Activated CD8-positive, alpha-beta memory T cell treated with anti-CD3 and anti-CD28 coated beads for 48 hours (primary cell): Measurements from ENCODE around the gene EPHA2.
"Not testable (repeated sequence)": the region's sequence is repeated elsewhere in the genome, so short reads cannot be mapped to it uniquely, and the experiment has no call there.

ENCODE experiments used
- DNase-seq, 3 experiments: peaks; one replicate each; pipeline ENCODE4 v3.0.0-alpha.2; 2020; ENCODE audit warnings: low read depth in 2 of 3, low spot score in 2 of 3

EPHA2 gene

DNA sequence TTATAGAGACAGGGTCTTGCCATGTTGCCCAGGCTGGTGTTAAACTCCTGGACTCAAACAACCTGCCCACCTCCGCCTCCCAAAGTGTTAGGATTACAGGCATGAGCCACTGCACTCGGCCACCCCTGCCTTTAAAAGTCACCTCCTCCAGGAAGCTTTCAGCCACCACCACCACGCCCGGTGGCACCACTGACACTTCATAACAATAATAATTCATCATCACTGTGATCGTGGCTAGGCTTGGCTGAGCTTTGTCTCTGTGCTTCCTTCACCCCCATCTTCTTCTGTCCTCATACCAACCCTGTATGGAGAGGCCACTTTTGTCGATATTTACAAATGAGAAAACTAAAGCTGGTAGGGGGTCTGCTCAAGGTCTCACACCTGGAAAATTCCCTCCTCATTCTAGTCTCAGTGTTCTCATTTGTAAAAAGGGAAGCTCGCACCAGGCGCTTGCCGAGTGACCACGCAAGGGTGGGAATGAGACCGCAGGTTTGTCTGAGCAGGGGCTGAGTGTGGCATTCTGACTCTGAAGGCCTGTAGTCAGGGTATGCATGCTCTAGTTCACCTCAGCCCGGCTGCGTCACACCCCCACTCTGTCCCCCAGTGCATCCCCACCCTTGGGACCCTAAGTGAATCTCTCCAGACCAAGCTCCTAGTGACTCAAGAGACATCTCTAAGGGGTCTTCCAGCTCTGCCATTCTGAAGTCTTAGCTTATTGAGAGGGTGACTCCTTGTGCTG is 12.9 kb upstream of the EPHA2 start:
- no peak for DNase-seq

DNA sequence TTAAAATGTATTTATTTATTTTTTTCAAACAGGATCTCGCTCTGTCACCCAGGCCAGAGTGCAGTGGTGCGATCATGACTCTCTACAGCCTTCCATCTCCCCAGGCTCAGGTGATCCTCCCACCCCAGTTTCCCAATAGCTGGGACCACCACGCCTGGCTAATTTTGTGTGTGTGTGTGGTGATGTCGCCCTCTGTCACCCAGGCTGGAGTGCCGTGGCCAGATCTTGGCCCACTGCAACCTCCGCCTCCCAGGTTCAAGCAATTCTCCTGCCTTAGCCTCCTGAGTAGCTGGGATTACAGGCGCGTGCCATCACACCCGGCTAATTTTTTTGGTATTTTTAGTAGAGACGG is 12.3 kb upstream of the EPHA2 start:
- not testable (repeated sequence) for DNase-seq

DNA sequence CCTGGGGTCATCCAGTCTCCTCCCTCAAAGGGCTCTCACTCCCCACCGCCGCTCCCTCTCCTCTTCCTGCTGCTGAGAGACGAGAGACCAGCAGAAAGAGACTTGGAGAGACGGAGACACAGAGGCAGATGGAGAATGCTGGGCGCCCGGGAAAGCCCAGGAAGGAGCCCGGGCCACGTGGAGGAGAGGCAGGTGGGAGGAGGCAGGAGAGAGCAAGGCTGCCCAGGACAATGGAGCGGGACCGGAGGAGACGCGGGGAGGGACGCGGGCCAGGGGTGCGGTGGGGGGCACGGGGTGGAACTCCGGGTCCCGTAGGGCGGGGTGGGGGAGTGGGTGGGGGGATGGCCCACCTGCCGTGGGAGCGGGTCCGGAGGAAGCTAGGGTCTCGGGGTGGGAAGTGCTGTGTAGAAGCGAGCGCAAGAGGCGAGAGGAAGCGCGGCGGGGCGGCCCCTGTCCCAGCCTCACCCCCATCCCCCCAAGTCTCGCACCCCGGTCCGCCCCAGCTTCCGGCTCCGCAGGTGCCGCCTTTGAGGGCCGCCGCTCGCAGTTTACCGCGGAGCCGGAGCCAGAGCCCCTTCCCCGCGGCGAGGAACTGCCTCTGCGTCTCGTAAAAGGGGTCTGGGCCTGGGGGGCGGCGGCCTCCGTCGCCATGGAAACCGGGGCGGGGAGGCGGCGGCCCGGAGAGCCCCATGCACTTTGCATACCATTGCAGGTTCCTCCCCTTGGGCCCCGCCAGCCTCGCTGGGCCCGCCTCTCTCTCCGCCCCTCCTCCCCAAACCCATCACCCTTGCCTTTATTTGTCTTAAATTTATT is 11.7 kb upstream of the EPHA2 start:
- peak in 2 of 3 experiments; percentile 17 to 22 for DNase-seq

DNA sequence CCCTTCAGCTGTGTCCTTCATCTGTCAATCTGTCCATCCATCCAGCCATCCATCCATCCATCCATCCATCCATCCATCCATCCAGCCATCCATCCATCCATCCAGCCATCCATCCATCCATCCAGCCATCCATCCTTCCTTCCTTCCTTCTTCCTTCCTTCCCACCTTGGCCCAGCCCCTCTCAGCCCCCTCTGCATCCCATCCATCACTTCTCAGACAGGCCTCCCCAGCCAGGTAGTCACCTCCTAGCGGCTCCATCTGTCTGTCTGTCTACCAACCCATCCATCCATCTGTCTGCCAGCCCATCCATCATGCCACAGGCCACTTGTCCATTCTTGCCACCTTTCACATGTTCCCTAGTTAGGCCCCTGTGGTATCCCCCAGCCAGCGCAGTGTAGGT is 10.2 kb upstream of the EPHA2 start:
- DNase-seq: no peak

DNA sequence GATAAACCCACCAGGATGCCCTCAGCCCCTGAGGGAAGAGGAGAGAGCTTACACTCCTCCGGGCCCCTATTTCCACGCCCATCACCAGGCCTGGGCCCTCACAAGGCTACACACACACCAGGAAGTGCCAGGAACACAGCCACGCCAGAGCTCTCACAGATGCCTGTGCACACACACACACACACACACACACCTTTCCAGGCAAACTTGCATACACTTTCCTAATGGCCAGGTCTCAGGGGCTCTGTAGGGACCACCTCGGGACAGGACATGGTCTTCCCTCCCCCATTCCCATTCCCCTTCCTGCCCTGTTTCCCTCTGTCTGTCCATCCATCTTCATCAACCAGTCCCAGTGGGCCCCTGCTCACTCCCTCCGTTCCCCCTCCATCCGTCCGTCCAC is 9.7 kb upstream of the EPHA2 start:
- DNase-seq: no peak

DNA sequence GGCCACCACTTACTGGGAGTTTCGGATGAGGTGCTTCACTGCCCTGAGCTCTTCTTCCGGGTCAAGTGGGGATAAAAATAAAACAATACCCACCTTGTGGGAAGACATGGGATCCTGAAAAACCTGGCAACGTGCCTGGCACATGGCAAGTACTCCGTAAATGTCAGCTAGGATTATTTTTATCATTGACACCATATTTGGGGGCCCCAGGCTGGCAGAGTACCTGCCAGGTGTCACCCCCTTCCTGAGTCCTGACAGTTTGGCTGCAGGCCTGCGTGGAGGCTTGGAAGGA is 9.2 kb upstream of the EPHA2 start:
- DNase-seq: no peak

DNA sequence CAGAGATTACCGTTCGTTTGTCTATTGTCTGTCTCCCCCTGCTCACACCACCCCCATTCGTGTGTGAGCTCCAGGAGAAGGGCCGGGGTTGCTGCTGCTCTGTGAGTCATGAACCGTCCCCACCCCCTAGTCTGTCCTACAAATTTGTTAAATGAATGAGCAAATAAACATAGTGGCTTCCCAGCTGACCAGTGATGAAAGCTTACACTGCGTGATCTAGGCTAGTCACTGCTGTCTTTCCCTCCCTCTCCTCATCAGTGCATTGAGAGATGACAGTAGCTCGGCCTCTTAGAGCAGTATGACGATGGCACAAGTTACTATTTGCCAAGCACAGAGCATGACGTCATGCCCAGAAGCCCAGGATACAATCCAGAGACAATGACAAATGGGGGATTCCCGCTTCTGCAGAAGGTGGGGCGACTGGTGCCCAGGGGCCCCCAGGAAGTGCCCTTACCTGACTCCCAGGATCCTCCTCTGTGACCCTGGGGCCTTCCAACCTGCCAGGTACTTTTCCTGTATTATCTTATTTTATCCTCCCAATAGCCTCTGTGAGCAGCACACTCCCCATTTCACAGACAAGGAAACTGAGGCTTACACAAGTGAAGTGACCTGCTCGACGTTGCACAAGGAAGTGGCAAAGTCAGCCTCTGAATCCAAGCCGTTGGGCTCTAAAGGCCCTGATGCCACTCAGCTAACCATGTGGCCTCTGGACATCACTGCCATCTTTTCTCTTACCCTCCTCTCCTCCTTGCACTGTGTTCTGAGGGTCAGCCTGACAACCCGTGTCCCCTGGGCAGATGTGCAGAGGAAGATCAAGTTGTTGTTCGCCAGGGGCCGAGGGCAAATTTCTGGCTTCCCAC is 8.6 kb upstream of the EPHA2 start:
- no peak for DNase-seq

DNA sequence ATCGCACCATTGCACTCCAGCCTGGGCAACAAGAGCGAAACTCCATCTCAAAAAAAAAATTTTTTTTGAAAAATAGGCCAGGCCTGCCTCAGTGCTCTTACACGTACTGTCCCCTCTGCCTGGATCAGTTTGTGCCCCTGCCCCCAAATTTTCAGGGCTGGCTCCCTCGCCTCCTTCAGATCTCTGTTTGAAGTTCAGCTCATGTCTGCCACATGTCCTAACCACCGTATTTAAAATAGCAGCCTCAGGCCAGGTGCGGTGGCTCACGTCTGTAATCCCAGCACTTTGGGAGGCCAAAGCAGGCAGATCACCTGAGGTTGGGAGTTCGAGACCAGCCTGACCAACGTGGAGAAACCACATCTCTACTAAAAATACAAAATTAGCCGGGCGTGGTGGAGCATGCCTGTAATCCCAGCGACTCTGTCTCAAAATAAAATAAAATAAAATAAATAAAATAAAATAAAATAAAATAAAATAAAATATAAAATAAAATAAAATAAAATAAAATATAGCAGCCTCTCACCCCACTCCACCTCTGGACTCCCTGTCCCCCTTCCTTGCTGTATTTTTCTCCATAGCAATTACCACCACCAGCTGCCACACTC is 7.8 kb upstream of the EPHA2 start:
- not testable (repeated sequence) for DNase-seq

DNA sequence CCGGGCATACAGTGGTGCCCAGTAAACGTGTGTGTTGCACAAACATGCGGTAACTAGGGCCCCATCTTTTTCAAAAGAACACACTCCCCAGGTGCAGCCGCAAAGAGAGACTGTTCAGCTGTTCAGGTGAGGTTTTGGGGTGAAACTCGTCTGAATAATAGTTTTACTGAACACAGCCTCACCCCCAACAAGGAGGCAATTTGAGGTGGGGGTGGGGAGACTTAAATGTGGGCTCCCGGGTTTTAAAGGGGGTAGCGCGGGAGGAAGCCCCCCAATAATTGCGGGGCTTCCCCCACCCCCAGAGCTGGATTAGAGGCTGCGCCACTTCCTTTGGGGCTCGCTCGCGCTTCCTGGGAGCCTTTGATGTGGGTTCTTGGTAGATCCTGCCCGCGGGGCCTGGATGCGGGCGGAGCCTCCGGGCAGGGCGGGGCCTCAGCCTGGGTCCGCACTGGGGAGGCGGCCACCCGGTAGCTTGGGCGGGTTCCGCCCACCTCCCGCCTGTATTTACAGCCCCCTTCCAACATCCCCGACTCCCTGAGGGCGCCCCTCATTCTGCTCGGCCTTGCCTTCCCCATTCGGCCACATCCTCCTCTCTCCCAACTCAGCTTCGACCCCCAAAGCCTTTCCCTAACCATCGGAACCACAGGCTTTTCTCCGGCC is 6.4 kb upstream of the EPHA2 start:
- peak in 1 of 3 experiments; percentile 35 for DNase-seq

DNA sequence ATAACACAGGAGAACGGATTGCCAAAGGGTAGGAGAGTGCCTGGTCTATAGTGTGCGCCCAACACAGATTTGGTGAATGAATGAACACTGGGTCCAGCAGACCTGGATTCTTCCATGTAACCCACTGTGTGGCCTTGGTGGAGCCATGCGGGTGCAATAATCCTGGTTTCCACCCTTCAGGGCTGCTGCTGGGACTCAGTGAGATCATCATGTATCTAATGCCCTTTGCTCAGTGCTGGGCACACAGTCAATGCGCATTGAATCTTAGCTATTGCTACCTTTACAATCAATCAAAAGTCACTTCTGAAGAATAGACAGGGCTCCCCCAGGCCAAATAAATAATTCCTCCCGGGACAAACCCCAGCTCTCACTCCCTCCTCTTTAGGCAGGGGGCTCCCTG is 5.8 kb upstream of the EPHA2 start:
- no peak for DNase-seq

DNA sequence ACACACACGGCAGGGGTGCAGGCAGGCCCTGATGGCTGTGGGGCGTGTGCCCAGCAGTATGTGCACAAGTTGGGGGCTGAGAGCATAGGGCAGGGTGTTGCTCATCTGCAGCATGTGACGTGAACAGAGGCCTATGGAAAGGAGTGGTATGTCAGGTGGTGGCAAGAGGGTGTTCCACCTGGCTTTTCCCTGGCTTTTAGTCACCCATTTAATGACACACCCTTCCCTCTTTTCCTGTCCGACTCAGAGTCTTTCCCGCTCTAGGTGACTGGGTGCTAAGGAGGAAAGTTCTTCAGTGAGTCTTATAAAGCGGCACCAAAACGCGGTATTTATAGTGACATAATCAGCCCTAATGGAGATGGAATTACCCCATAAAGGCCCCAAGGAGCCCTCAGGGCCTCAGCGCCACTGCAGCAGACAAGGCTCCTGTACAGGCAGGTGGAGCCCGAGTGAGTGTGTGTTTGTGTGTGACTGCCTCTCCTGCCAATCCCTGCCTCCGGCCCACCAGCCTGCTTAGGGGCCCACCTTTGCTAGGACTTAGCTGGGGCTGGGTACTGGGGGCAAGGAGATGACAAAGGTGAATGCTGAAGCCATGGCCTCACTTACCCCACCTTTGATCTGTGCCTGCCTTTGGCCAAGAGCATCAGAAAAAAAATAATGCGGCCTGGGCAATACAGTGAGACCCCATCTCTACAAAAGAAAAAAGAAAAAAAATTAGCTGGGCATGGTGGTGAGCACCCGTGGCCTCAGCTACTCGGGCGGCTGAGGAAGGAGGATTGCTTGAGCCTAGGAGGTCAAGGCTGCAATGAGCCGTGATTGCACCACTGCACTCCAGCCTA is 3.3 kb upstream of the EPHA2 start:
- DNase-seq: no peak

DNA sequence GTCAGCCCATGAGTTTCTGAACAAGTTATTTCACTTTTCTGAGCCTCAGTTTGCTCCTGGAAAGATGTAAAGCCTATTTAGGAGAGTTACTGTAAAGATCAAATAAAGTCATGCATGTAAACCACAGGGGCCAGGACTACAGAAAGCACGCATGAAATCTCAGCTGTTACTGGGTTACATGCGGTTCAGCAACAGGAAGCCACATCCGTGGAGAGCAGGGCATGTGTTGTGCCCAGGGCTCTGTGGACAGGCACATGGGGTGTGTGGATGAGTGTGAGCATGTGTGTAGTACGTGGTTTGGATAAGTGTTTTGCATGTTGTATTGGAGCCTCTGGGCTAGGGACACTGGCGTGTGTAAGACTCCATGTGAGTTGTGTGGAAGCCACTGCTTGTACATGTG is 2.2 kb upstream of the EPHA2 start:
- no peak for DNase-seq

DNA sequence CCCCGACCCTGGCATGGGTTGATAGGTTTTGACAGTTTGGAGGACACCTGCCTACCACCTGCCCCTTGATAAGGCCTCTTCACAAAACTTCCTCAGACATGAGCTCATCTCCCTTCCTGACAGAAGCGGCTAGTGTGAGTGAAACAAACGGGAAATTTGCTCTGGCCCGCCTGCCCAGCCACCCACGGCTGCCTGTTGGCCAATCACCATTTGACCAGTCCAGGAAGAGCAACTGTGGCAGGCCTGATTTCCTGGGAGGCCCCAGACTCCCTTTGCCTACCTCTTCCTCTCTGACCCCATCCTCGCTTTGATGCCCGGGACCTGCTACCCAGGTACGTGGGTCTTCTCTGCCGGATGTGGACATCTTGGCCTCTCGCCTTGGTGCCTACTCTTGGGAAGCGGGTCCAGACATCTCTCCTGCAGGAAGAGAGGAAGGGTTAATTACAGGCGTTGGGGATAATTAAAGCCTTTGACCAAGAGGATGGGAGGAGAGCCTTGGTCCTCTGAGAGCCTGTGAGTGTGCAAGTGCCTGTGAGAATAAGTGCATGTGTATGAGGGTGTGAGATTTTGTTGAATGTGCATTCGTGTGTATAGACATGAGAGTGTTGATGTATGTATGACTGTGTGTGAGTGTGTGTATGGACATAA is 1.1 kb upstream of the EPHA2 start:
- DNase-seq: no peak

DNA sequence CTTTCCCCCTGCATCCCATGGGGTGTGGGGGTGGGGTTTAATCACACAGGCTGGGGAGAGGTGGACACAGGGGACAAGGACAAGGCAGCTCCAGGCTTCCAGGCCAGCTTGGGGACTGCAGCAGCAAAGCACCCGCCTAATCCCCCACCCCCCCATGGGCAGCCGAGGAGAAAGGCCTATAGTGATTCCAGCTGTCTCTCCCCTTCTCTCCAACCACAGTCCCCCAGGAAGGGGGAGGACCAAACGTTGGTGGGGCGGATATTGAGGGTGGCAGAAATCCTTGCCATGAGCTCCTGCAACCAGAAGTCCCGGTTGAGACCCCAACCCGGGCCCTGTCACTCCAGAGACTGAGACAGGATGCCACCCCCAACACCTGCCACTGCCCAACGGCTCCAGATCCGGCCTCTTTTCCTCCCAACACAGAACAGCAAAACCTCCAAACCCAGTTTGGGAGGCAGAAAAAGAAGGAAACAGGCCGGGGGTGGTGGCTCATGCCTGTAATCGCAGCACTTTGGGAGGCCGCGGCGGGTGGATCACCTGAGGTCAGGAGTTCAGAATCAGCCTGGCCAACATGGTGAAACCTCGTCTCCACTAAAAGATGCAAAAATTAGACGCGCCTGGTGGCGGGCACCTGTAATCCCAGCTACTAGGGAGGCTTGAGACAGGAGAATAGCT is 1.7 kb downstream of the EPHA2 start:
- DNase-seq: no peak

DNA sequence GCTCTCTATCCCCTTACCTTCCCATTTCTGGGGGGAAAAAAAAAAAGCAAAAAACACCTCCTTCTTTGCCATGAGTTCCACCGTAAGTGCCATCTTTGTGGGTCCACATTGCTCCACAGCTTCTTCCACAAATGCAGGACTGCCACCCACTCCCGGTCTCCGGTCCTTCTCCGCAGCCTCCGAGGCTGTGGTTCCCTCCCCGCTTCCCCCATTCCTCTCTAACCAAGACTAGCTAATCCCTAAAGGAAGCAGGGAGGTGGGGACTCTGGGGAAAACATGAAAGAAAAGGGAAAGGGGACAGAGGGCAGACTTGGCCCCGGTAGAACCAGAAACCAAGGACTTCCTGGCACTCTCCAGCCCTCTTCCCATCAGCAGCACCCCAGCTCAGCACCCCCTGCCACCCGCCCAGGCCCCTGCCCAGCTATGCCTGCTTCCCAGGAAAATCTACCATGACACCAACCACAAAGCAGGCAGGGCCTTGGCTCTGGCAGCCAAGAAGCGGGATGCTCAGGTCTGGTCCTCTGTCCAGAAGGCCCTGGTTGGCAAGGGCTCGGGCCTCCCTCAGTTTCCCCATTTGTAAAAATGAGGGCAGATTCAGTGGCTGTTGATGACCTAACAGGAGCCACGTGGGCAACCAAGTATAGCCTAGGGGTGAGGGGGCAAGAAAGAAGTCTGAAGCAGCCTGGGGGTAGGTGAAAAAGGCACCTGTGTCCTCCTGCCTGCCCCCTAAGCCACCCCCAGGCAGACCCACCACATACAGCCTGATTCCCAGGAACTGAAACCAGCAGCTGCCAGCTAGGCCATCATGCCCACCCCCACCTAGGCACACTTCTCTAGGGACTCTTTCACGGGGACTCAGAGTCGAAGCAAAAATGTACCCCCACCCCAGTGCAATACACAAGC is 2.5 kb downstream of the EPHA2 start:
- no peak for DNase-seq

DNA sequence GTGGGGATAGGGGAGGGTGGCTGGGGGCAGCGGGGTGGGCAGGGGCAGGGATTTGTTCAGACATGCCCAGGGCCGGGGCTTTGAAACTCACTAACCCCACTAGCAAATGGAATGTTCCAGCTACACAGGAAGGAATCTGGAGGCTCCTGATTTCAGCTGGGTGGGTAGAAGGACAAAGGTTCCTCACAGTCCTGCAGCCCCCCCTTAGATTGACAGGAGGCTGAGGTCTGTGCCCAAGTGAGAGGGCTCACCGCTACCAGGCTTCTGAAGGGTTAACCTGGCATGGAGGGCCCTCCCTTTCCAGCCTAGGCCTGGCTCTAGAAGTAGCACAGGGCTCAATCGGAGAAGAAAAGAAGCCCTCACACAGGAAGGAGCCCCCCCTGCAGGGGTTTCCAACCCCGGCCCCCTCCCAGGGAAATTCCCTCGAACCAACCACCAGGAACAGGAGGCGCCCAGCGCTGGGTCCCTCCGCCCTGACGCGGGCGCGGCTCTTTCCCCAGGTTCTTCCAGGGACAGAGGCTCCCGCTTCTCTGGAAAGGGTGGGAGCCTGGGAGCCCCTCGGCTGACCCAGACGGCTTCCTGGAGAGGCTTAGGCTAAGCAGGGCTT is 3.3 kb downstream of the EPHA2 start:
- DNase-seq: no peak

DNA sequence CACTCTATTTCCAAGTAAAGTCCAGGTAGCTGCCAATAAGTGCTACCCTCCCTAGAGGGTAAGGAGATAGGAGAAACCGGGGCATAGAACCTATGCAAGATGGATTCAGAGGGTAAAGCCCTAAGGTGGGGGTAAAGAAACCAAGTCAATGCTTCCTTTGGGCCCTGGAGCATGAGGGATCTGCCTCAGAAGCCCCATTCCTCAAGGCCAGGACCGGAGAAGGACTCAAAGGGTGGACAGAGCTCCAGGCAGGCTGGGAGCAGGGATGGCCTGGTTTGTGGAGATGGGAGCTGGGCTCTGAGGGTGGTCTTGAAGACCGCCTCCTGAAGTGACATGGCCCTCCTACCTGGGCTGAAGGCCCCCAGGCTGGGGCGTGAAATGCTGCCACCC is 3.9 kb downstream of the EPHA2 start:
- no peak for DNase-seq
